Fibroblast of the aortic adventitia (primary cell): ENCODE results near the gene ARHGAP26. TPM values are rescaled to one million over a fixed set of nuclear protein-coding genes. Genes with fewer than 3 reads are reported as not detected.

ENCODE experiments used
- DNase-seq: peaks from one replicate; pipeline ENCODE4 v3.0.0-alpha.2; 2010; ENCODE audit warnings: low read depth
- H3K4me3 ChIP-seq: 2 replicates; pipeline ENCODE4 v1.5.1; 2011; ENCODE audit warnings: low read depth, mild to moderate bottlenecking, control low read depth, low read length, moderate library complexity
- CTCF ChIP-seq: IDR thresholded peaks from 2 replicates; pipeline ENCODE4 v1.5.1; 2011; ENCODE audit warnings: mild to moderate bottlenecking, low read length, control low read depth, inconsistent platforms; ENCODE audit not compliant: insufficient read depth
- total RNA-seq: library from RNA; depleted of rRNA; stranded (reverse); fragments of >200 nt; gene quantifications from 2 replicates; pipeline ENCODE4 v1.2.3, GENCODE V29; 2012; ENCODE audit warnings: low replicate concordance

The ARHGAP26 gene
- total RNA-seq, 1 donor = 9.0 TPM

- no peak for TF ChIP-seq CTCF
- no peak overlapping the region for H3K4me3 ChIP-seq
- peak; percentile 53 for DNase-seq
Measured at GRCh38 chr5:143229896-143230675, 459.9 kb downstream of the ARHGAP26 start.

GRCh38 chr5:143230676-143230996, 460.5 kb downstream of the ARHGAP26 start:
- no peak for DNase-seq
- TF ChIP-seq CTCF = no peak
- H3K4me3 ChIP-seq = no peak overlapping the region

GRCh38 chr5:143231416-143231815, 461.2 kb downstream of the ARHGAP26 start:
- TF ChIP-seq CTCF = no peak
- no peak overlapping the region for H3K4me3 ChIP-seq
- DNase-seq = no peak

GRCh38 chr5:143231973-143232812, 462.0 kb downstream of the ARHGAP26 start:
- DNase-seq = no peak
- no peak overlapping the region for H3K4me3 ChIP-seq
- no peak for TF ChIP-seq CTCF

GRCh38 chr5:143233031-143233430, 462.9 kb downstream of the ARHGAP26 start:
- TF ChIP-seq CTCF = no peak
- DNase-seq = peak; percentile 72
- no peak overlapping the region for H3K4me3 ChIP-seq

GRCh38 chr5:143234162-143234842, 464.1 kb downstream of the ARHGAP26 start:
- no peak for DNase-seq
- no peak for TF ChIP-seq CTCF

More at GRCh38 chr5:143234162-143234842, 464.1 kb downstream of the ARHGAP26 start:
- H3K4me3 ChIP-seq = no peak overlapping the region
